Naive thymus-derived CD8-positive, alpha-beta T cell (primary cell): ENCODE results near the gene POLR2L. TPM values are rescaled to one million over a fixed set of nuclear protein-coding genes. Genes with fewer than 3 reads are reported as not detected.

Source experiments
- ATAC-seq, 2 donors: fragments of 150-1000 bp; cut with Tn5 transposase in 1 of 2; sonication (Bioruptor Pico), chemical (Tn5 transposase) in 1 of 2; 1 replicate in 1 of 2; 2 replicates in 1 of 2; pipeline ENCODE4 v1.10.0; 2021; ENCODE audit warnings: mild to moderate bottlenecking in 2 of 2, moderate library complexity in 2 of 2
- POLR2A ChIA-PET: fragments of 350-600 bp; sonication (Branson Sonifier 250); formaldehyde crosslinking; loops from one replicate; lab custom pipeline; 2021; ENCODE audit warnings: antibody characterized with exemption; lab: Charles Lee
- DNase-seq, 10 donors: peaks; one replicate each; pipeline versions ENCODE4 v3.0.0 to v3.0.0-alpha.2; 2020 to 2022
- H3K27ac Mint-ChIP-seq, 10 donors: one replicate each; pipeline ENCODE4 v1.8.0; 2020 to 2022; ENCODE audit warnings: mild to moderate bottlenecking in 10 of 10, mixed read lengths in 10 of 10, moderate library complexity in 4 of 10, inconsistent platforms in 1 of 10
- H3K27me3 Mint-ChIP-seq, 5 donors: one replicate each; pipeline ENCODE4 v1.8.0; 2021 to 2022; ENCODE audit warnings: mixed read lengths in 5 of 5
- H3K36me3 Mint-ChIP-seq, 3 donors: one replicate each; pipeline ENCODE4 v1.8.0; 2020 to 2022; ENCODE audit warnings: mixed read lengths in 3 of 3, mild to moderate bottlenecking in 2 of 3, inconsistent platforms in 1 of 3
- H3K4me1 Mint-ChIP-seq, 4 donors: one replicate each; pipeline ENCODE4 v1.8.0; 2021 to 2022; ENCODE audit warnings: mixed read lengths in 4 of 4
- H3K4me3 Mint-ChIP-seq, 10 donors: one replicate each; pipeline ENCODE4 v1.8.0; 2020 to 2022; ENCODE audit warnings: mild to moderate bottlenecking in 10 of 10, mixed read lengths in 10 of 10, moderate library complexity in 6 of 10, inconsistent platforms in 1 of 10
- H3K9me3 Mint-ChIP-seq, 9 donors: one replicate each; pipeline ENCODE4 v1.8.0; 2020 to 2022; ENCODE audit warnings: mixed read lengths in 9 of 9, mild to moderate bottlenecking in 3 of 9, inconsistent platforms in 1 of 9, moderate library complexity in 1 of 9
- polyA plus RNA-seq, 3 donors: library from polyadenylated mRNA; unstranded; fragments of 300-500 nt; fragmentation: Illumina TruSeq; gene quantifications; one replicate each; pipeline ENCODE4 v1.2.3, GENCODE V29; 2021
- total RNA-seq, 8 experiments: library from RNA in 2 of 8; stranded (reverse) in 2 of 8; gene quantifications; one replicate each; pipeline ENCODE4 v1.2.3 and lab custom pipeline; 2021 to 2026

POLR2L gene
- total and polyA plus RNA-seq, 5 experiments from 2014 or later = 50.3 to 102 (median 96.5) TPM

GRCh38 chr11:832529-833113 is 9.7 kb downstream of the POLR2L start, which contains the start of gene CD151:
Gene CD151 (plus strand): TSS chr11:832952. CDS start chr11:836070, 3,118 bp downstream.
- H3K9me3 Mint-ChIP-seq = no peaks in the 10 kb centered on the region
- H3K4me3 Mint-ChIP-seq = peak within 1 kb of the TSS; percentile 60 to 83 (median 72)
- ATAC-seq (peak; percentile 56 to 60), DNase-seq (peak in 2 of 10 donors; percentile 61 to 62)
- peak within 1 kb of the TSS in 3 of 10 donors; percentile 21 to 25 (median 24) for H3K27ac Mint-ChIP-seq
- H3K27me3 Mint-ChIP-seq = peaks cover 0 to 25% (median 12%) of the 10 kb centered on the region in 5 donors
- H3K36me3 Mint-ChIP-seq = no peaks in the 10 kb centered on the region
- H3K4me1 Mint-ChIP-seq = peaks cover 6 to 47% (median 40%) of the 10 kb centered on the region in 4 donors
- POLR2A ChIA-PET = interaction anchor here (1.0 to 12.0 kb wide), 4 partner anchors 10 to 42 kb away, joined by 3 to 127 read pairs (median 28); partner anchors contain the start of genes CEND1, PNPLA2, POLR2L and RPLP2

GRCh38 chr11:831961-832528 is 10.3 kb downstream of the POLR2L start:
- Mint-ChIP-seq H3K27ac (peak overlapping the region in 2 of 10 donors; percentile 24 to 25), H3K4me3 (peak overlapping the region; percentile 18 to 83 (median 61)), H3K36me3 (no peaks in the 10 kb centered on the region), H3K4me1 (peaks cover 8 to 50% (median 42%) of the 10 kb centered on the region in 4 donors), H3K9me3 (no peaks in the 10 kb centered on the region), H3K27me3 (peaks cover 0 to 26% (median 14%) of the 10 kb centered on the region in 5 donors)
- no peak for ATAC-seq
- DNase-seq = no peak
- POLR2A ChIA-PET = interaction anchor here (0.8 to 12.0 kb wide), 5 partner anchors 10 to 42 kb away, joined by 3 to 127 read pairs (median 6); partner anchors contain the start of genes CEND1, PIDD1, PNPLA2 and POLR2L

- Mint-ChIP-seq H3K4me1 (peaks cover 8 to 50% (median 46%) of the 10 kb centered on the region in 4 donors), H3K27me3 (peaks cover 0 to 30% (median 14%) of the 10 kb centered on the region in 5 donors), H3K27ac (peak overlapping the region in 2 of 10 donors; percentile 22 to 34), H3K36me3 (no peaks in the 10 kb centered on the region), H3K9me3 (no peaks in the 10 kb centered on the region), H3K4me3 (peak overlapping the region in 9 of 10 donors; percentile 18 to 83 (median 62))
- DNase-seq = no peak
- no peak for ATAC-seq
- POLR2A ChIA-PET = interaction anchor here (0.8 to 12.0 kb wide), 5 partner anchors 11 to 26 kb away, joined by 3 to 127 read pairs (median 6); partner anchors contain the start of genes PIDD1, PNPLA2, POLR2L and RPLP2
Measured at GRCh38 chr11:831118-831864, 11.0 kb downstream of the POLR2L start.

GRCh38 chr11:830295-831117 is 11.8 kb downstream of the POLR2L start:
- Mint-ChIP-seq H3K4me1 (peaks cover 8 to 50% (median 47%) of the 10 kb centered on the region in 4 donors), H3K27me3 (peaks cover 0 to 30% (median 14%) of the 10 kb centered on the region in 5 donors), H3K4me3 (peak overlapping the region; percentile 28 to 77 (median 64)), H3K27ac (no peak overlapping the region), H3K36me3 (peaks cover 0 to 1% (median 0%) of the 10 kb centered on the region in 3 donors), H3K9me3 (no peaks in the 10 kb centered on the region)
- POLR2A ChIA-PET = interaction anchor here (1.1 to 12.0 kb wide), 4 partner anchors 10 to 28 kb away, joined by 3 to 127 read pairs (median 27); partner anchors contain the start of genes PNPLA2, POLR2L and TSPAN4
- peak in 9 of 10 donors; percentile 44 to 77 (median 59) for DNase-seq
- ATAC-seq = peak; percentile 54 to 63

GRCh38 chr11:829847-830294 is 12.5 kb downstream of the POLR2L start:
- ATAC-seq (peak; percentile 8 to 17), DNase-seq (no peak)
- Mint-ChIP-seq H3K27me3 (peaks cover 0 to 37% (median 14%) of the 10 kb centered on the region in 5 donors), H3K4me1 (peaks cover 8 to 50% (median 47%) of the 10 kb centered on the region in 4 donors), H3K9me3 (no peaks in the 10 kb centered on the region), H3K4me3 (peak overlapping the region; percentile 28 to 77 (median 64)), H3K27ac (no peak overlapping the region), H3K36me3 (peaks cover 0 to 8% (median 5%) of the 10 kb centered on the region in 3 donors)
- POLR2A ChIA-PET = interaction anchor here (1.1 to 12.0 kb wide), 4 partner anchors 9 to 28 kb away, joined by 3 to 127 read pairs (median 27); partner anchors contain the start of genes PNPLA2, POLR2L and TSPAN4

- H3K36me3 Mint-ChIP-seq = peaks cover 0 to 10% (median 8%) of the 10 kb centered on the region in 3 donors
- H3K27ac Mint-ChIP-seq = peak overlapping the region in 1 of 10 donors; percentile 63
- no peaks in the 10 kb centered on the region for H3K9me3 Mint-ChIP-seq
- peaks cover 0 to 38% (median 14%) of the 10 kb centered on the region in 5 donors for H3K27me3 Mint-ChIP-seq
- peaks cover 8 to 50% (median 43%) of the 10 kb centered on the region in 4 donors for H3K4me1 Mint-ChIP-seq
- H3K4me3 Mint-ChIP-seq = peak overlapping the region in 8 of 10 donors; percentile 6 to 77 (median 62)
- ATAC-seq (no peak), DNase-seq (no peak)
- POLR2A ChIA-PET = interaction anchor here (0.7 to 12.0 kb wide), 5 partner anchors 9 to 35 kb away, joined by 3 to 127 read pairs (median 7); partner anchors contain the start of genes PNPLA2, POLR2L and TSPAN4
Measured at GRCh38 chr11:829176-829846, 13.0 kb downstream of the POLR2L start.

GRCh38 chr11:828506-829175 is 13.7 kb downstream of the POLR2L start:
- Mint-ChIP-seq H3K4me3 (peak overlapping the region in 9 of 10 donors; percentile 33 to 86 (median 67)), H3K4me1 (peaks cover 6 to 50% (median 36%) of the 10 kb centered on the region in 4 donors), H3K9me3 (no peaks in the 10 kb centered on the region), H3K36me3 (peaks cover 0 to 16% (median 8%) of the 10 kb centered on the region in 3 donors), H3K27me3 (peaks cover 0 to 38% (median 14%) of the 10 kb centered on the region in 5 donors), H3K27ac (peak overlapping the region in 1 of 10 donors; percentile 63)
- ATAC-seq (no peak), DNase-seq (no peak)
- POLR2A ChIA-PET = interaction anchor here (0.7 to 12.0 kb wide), 4 partner anchors 8 to 34 kb away, joined by 3 to 127 read pairs (median 29); partner anchors contain the start of genes PNPLA2, POLR2L and TSPAN4

GRCh38 chr11:827897-828192 is 14.5 kb downstream of the POLR2L start, which contains the start of gene CRACR2B:
Gene CRACR2B (plus strand): TSS chr11:827919. CDS start chr11:828608, 689 bp downstream.
- H3K4me1 Mint-ChIP-seq = peaks cover 6 to 50% (median 36%) of the 10 kb centered on the region in 4 donors
- peaks cover 0 to 23% (median 8%) of the 10 kb centered on the region in 3 donors for H3K36me3 Mint-ChIP-seq
- POLR2A ChIA-PET = interaction anchor here (6.2 to 12.0 kb wide), 2 partner anchors 7 to 14 kb away, joined by 51 to 127 read pairs; partner anchors contain the start of genes PNPLA2, POLR2L and TSPAN4
- no peaks in the 10 kb centered on the region for H3K9me3 Mint-ChIP-seq
- peaks cover 0 to 40% (median 14%) of the 10 kb centered on the region in 5 donors for H3K27me3 Mint-ChIP-seq
- no peak for ATAC-seq
- DNase-seq = no peak
- H3K27ac Mint-ChIP-seq = peak within 1 kb of the TSS in 2 of 10 donors; percentile 27 to 74
- peak within 1 kb of the TSS; percentile 64 to 86 (median 76) for H3K4me3 Mint-ChIP-seq

GRCh38 chr11:827146-827896 is 15.0 kb downstream of the POLR2L start:
- Mint-ChIP-seq H3K27ac (peak overlapping the region in 1 of 10 donors; percentile 74), H3K27me3 (peaks cover 0 to 40% (median 14%) of the 10 kb centered on the region in 5 donors), H3K4me3 (peak overlapping the region; percentile 20 to 86 (median 69)), H3K36me3 (peaks cover 0 to 28% (median 11%) of the 10 kb centered on the region in 3 donors), H3K9me3 (no peaks in the 10 kb centered on the region), H3K4me1 (peaks cover 6 to 52% (median 36%) of the 10 kb centered on the region in 4 donors)
- POLR2A ChIA-PET = interaction anchor here (6.2 to 12.0 kb wide), 2 partner anchors 7 to 15 kb away, joined by 51 to 127 read pairs; partner anchors contain the start of genes PNPLA2, POLR2L and TSPAN4
- DNase-seq = no peak
- ATAC-seq = peak; percentile 4 to 15
